A549 (cell line): Measurements from ENCODE around the gene CXCL6.

ENCODE experiments used
- CEBPB ChIP-seq, 2 experiments: fragments of >200 bp in 1 of 2; sonication (Bioruptor Twin) in 1 of 2; formaldehyde crosslinking in 1 of 2; IDR thresholded peaks; 2 replicates each; pipeline ENCODE4 v1.6.1; 2012 to 2016
- NPAS2 ChIP-seq: fragments of 250-450 bp; sonication (Bioruptor Pico); IDR thresholded peaks from 2 replicates; pipeline ENCODE4 v1.8.0; 2022; ENCODE audit warnings: mild to moderate bottlenecking, moderate library complexity, borderline replicate concordance
- POLR2A ChIP-seq: IDR thresholded peaks from 2 replicates; pipeline ENCODE4 v1.6.1; 2012; ENCODE audit warnings: mild to moderate bottlenecking, low read length
- TP53 ChIP-seq: fragments of 250-450 bp; sonication (Bioruptor Pico); IDR thresholded peaks from 2 replicates; pipeline ENCODE4 v1.5.0; 2021; ENCODE audit warnings: mild to moderate bottlenecking, moderate library complexity
- TF ChIP-seq, protein P1 (sequence below): fragments of 200-600 bp; sonication (generic); IDR thresholded peaks from 2 replicates; pipeline ENCODE4 v1.6.1; 2016; ENCODE audit warnings: antibody characterized with exemption, mild to moderate bottlenecking, moderate library complexity
- TF ChIP-seq, protein P2 (sequence below): fragments of >200 bp; sonication (Bioruptor Twin); formaldehyde crosslinking; IDR thresholded peaks from 3 replicates; pipeline ENCODE4 v1.5.1; 2016

DNA sequence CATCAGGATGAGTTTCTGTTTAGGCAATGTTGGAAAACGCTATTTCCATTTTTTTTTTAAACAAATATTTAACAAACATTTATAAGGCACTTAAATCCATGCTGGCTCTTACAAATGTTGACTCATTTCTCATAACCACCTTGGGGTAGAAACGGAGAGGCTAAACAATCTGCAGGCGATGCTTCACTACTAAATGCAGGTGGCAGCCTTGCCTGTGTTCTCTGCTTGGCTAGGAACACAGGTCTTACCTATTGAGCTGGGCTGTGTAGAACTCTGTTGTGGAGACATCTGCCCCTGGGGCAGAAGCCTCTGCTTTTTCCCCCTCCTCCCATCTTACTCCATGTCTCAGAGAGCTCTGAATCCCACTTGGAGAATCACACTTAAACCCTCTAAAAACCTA lies 31.3 kb downstream of the CXCL6 start:
- TF ChIP-seq, protein P1, sequence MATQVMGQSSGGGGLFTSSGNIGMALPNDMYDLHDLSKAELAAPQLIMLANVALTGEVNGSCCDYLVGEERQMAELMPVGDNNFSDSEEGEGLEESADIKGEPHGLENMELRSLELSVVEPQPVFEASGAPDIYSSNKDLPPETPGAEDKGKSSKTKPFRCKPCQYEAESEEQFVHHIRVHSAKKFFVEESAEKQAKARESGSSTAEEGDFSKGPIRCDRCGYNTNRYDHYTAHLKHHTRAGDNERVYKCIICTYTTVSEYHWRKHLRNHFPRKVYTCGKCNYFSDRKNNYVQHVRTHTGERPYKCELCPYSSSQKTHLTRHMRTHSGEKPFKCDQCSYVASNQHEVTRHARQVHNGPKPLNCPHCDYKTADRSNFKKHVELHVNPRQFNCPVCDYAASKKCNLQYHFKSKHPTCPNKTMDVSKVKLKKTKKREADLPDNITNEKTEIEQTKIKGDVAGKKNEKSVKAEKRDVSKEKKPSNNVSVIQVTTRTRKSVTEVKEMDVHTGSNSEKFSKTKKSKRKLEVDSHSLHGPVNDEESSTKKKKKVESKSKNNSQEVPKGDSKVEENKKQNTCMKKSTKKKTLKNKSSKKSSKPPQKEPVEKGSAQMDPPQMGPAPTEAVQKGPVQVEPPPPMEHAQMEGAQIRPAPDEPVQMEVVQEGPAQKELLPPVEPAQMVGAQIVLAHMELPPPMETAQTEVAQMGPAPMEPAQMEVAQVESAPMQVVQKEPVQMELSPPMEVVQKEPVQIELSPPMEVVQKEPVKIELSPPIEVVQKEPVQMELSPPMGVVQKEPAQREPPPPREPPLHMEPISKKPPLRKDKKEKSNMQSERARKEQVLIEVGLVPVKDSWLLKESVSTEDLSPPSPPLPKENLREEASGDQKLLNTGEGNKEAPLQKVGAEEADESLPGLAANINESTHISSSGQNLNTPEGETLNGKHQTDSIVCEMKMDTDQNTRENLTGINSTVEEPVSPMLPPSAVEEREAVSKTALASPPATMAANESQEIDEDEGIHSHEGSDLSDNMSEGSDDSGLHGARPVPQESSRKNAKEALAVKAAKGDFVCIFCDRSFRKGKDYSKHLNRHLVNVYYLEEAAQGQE: no peak
- TF ChIP-seq POLR2A (no peak), TP53 (CRISPR knock-in tag) (no peak), CEBPB (IDR thresholded peaks at IDR 0.05) (no peak), NPAS2 (CRISPR knock-in tag) (no peak)
- TF ChIP-seq, protein P2, sequence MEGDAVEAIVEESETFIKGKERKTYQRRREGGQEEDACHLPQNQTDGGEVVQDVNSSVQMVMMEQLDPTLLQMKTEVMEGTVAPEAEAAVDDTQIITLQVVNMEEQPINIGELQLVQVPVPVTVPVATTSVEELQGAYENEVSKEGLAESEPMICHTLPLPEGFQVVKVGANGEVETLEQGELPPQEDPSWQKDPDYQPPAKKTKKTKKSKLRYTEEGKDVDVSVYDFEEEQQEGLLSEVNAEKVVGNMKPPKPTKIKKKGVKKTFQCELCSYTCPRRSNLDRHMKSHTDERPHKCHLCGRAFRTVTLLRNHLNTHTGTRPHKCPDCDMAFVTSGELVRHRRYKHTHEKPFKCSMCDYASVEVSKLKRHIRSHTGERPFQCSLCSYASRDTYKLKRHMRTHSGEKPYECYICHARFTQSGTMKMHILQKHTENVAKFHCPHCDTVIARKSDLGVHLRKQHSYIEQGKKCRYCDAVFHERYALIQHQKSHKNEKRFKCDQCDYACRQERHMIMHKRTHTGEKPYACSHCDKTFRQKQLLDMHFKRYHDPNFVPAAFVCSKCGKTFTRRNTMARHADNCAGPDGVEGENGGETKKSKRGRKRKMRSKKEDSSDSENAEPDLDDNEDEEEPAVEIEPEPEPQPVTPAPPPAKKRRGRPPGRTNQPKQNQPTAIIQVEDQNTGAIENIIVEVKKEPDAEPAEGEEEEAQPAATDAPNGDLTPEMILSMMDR: no peak
